ENCODE measurements around the gene NXPH3.
A peak's percentile ranks its signal among the peaks of the same experiment; 100 is the strongest.

The NXPH3 gene

DNA sequence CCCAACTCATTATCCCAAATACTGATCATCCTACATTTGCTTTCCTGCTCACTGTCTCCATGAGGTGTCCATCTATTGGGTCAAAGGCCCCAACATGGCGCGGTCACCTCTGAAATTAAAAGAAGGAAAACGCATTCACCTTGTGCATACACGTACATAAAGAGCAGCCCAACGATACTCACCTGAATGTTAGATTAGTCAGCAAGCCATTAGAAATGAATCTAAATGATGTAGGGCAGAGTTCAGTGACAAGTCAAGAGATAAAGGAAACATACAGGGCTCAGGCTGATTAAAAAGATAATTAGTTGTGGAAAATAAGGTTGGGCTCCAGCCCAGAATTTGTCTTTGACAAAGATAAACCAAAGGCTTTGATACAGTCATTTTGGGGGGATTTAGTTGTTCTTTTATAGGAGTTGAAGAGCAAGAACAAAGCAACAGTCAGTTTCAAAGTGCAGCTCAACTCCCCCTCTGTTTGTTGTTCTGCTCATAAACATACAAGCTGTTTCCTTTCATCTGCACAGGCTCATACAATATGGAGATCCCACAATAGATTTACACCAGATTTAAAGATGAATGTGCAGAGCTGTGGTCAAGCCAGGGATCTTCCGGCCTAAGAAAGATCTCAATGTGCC is 21.1 kb downstream of the NXPH3 start:
- DNase-seq = no peak

GRCh38 chr17:49597436-49597835 is 21.8 kb downstream of the NXPH3 start:
- no peak for DNase-seq

- DNase-seq = no peak
These were observed 22.4 kb downstream of the NXPH3 start for GRCh38 chr17:49597928-49598655.

DNA sequence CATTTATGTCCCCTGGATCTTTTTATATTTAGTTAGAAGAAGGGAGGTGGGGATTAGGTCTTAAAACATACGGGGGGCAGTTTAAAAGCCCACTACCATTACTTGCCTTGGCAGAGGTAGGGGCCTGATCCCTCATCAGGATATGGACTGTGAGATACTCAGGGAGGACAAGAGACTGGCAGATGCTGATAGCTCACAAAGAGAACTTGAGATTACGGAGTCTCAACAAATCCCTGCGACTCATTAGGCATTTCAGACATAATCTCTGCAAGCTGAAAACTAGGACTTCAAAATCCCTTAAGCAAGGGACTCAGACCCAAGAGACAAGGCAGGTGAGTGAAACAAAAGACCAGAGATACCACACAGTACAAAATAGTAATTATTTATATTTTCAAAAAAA is 23.2 kb downstream of the NXPH3 start:
- no peak for DNase-seq

DNA sequence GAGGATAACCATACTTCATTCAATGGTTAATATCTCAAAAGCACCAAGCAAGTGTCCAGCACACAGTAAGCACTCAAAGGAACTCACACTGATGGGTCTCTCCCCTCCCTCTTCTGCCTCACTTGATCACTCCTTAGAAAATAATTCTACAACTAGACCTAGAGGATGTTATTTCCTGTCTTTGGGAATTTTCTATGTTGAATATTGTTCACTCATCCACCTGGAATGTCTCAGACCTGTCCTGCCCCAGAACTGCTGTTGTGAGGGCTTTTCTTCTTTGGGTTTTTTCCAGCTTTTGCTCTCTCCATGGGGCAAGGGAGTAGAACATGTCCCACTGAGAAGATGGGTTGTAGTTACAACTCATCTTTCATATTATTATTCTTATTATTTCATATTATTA is 25.3 kb downstream of the NXPH3 start:
- DNase-seq = no peak

DNA sequence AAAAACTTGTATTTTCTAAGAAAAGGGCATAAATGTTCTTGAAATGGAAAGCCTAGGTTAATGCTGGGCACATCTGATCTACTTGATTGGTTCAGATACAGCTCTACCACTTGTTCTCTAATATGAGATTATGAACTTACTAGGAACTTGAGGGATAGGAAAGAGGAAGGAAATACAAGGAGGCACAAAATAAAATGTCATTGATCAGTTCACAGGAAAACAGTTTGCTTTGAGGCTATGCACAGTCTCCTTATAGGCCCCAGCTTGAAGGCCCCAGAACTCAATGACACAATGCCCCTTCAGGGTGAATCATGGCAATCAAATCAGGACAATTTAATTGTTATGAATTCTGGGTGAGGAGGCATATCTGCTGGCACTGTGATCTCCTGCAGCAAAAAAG is 27.1 kb downstream of the NXPH3 start:
- no peak for DNase-seq

DNA sequence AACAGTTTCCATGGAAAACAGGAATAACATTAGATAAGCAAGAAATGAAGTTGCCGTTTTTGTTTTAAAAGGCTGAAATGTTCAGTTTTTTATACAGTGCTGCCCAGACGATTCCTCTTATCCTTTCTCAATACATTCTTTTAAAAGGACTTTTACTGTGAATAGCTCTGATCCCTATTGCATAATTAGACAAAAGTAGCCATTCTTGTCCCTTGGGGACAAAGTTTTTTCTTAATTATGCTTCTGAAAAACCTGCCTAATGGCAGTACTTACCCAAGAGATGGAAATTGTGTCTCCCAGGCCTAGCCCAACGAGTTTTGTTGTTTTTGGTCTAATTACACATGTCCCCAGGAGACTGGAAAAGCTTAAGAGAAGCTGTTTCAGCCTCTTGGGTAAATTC is 27.6 kb downstream of the NXPH3 start:
- DNase-seq = no peak

DNA sequence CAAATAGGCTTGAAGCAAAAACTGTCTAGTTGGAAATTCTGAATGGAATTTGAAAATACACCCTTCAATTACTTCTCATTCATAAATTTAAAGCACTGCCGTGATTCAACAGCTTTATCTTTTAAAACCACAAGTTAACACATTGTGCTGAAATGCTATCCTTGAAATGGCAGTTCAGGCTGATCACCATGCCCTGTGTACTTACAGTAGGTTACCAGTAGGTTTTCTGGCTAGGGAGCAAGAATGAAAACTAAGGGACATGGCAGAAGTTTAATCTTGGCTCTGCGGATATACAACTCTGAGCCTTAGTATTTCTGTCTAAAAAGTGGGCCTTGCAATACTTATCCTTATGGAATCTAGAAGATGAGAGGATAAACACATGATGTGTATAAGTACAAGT is 28.0 kb downstream of the NXPH3 start:
- DNase-seq = no peak

DNA sequence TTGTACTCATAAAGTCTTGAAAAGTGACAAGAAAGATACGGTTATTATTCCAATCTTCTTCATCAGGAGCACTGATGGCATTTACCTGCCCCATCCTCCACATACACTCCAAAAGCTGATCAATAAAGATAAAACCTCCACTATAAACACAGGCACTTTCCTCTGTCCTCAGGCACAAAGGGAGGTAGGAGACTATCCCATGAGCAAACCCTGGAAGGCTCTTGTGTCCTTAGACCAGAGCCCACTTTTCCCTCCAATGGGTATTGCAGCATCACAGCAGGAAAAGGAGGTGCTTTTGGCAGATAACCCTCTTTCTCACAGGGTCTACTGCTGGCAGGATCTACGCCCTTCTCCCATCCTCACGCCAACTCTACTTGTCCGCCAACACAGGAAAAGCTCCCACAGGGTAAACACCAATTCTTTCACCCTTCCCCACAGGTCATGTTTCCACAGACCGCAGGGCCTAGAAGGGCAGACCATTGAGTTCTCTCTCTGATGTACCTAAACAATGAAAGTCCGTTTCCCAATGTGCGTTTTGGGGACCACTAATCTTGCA is 28.7 kb downstream of the NXPH3 start:
- DNase-seq = no peak

- no peak for DNase-seq
These were observed 35.4 kb downstream of the NXPH3 start for GRCh38 chr17:49610883-49611584.

DNA sequence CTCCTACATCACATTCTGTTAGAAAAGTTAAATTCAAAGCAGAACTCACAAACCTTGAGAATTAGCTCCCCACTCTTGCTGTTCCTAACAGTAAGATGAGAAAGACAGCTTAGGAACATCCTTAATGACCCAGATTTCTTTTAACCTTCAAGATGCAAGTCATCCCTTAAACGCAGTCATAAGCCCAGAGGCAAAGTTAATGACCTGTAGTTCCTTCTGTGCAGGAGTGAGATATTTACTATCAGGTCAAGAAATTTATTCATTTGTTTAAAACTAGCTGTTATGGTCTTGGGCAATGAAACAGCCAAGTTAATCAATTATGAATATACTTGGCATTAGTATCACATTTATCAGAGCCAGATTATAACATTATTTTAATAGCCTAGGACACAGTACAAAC is 37.1 kb downstream of the NXPH3 start:
- no peak for DNase-seq

DNA sequence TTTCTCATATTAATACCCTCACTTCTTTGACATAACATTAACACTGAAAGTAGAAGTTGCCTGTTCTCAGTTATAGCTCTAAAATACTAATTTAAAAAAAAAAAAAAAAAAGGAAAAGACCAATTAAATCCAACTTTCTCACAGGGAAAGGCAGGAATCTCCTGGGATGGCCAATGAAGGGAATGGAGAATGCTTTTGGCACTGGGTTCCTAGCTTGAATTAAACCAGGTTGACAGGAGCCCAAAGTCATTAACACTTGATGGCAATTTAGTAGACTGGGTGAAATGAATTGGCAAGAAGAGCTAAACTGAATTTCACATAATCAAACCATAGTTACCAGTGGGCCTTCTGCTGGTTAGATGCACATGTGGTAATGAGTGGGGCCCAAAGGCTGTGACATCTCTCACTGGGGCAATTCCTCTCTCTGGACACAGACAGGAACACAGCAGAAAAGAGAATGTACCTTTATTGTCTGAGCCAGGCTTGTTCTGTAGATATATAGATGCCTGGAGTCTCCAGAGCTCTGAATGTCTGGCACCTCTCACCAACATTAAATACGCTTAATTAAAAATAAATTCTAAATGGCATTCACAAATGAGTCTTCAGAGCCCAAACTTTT is 37.6 kb downstream of the NXPH3 start:
- no peak for DNase-seq

GRCh38 chr17:49616086-49616485 is 40.4 kb downstream of the NXPH3 start:
- peak; percentile 18 for DNase-seq

GRCh38 chr17:49616601-49617131 is 41.0 kb downstream of the NXPH3 start:
- no peak for DNase-seq

DNA sequence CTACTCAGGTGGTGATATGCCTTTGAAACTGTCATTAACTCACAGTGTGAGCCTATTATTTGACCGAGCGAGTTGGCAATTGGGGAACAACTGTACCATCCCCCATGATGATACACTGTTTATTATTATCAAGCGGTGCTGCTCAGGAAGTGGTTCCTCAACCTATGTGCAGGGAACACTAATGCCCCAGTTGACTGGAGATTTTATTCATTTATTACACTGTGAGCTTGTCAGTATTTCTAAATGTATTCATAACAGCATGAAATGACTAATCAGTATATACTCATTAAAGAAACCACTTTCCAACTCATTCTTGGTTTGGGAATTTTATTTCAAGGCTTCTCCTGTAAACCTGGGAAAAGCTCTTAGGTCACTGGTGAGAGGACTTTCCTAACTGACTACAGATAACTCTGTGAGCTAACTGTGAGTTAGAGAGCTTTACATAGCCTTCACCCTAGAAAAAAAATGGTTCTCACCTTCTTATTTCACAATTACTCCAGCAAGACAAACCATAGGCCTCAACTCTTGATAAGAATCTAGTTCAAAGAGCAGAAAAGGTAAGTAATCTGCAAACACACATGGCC is 42.4 kb downstream of the NXPH3 start:
- no peak for DNase-seq

DNA sequence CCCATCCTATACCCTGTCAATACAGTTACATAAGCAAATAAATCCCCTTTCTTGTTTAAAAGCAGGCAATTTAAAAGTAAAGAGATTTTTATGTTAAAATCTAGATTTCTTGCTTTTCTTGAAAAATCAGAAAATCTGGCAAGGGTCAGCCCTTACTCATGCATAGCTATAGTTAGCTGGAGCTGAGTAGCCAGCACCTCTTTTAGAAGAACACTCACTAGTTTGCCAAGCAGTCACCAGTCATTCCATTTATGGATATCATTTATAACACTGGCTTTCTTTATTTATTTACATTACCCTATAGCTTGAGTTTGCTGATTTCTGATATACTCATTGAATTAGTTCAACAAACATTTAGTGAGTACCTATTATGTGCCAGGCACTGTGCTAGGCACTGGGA is 45.7 kb downstream of the NXPH3 start:
- DNase-seq = no peak

DNA sequence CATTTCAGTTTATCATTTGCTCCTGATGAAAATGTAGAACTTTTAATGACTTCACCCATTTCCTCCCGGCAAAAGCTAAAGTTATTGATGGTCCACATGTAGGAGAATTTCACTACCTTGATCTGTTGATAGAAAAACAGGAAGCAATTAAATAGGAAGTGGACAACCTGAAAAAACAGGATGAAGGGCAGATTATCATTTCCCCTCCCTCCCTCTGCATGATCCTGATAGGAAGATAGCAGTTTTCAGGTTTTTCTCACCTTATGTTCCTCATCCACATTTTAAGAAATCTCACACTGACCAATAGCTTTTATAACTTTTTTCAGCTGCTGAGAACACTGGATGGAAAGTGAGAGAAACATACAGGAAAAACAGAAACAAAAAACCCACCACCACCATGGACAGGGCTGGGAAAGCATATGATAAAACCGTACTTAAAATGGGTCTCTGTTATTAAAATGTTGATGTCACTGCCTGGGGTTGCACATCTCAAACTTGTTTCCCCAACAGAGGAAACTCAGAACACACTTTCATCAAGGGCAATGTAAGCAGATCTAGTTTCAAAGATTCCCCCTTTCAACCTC is 46.4 kb downstream of the NXPH3 start:
- no peak for DNase-seq

DNA sequence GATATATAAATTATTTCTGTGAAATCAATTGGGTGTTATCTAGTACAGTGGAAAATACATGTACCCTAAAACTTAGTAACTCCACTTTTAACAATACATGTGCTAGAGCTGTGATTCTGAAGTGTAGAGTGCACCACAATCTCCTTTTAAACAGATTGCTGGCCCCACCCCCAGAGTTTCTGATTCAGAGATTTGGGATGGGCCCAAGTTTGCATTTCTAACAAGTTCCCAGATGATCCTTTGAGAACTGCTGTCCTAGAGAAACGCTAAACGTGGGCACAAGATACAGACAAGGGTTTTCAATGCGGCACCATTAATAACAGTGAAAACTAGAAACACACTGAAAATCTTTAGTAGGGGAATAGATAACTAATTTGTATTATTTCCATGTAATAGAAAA is 49.2 kb downstream of the NXPH3 start:
- no peak for DNase-seq

- DNase-seq = no peak
These were observed 53.8 kb downstream of the NXPH3 start for GRCh38 chr17:49629447-49629846.

DNA sequence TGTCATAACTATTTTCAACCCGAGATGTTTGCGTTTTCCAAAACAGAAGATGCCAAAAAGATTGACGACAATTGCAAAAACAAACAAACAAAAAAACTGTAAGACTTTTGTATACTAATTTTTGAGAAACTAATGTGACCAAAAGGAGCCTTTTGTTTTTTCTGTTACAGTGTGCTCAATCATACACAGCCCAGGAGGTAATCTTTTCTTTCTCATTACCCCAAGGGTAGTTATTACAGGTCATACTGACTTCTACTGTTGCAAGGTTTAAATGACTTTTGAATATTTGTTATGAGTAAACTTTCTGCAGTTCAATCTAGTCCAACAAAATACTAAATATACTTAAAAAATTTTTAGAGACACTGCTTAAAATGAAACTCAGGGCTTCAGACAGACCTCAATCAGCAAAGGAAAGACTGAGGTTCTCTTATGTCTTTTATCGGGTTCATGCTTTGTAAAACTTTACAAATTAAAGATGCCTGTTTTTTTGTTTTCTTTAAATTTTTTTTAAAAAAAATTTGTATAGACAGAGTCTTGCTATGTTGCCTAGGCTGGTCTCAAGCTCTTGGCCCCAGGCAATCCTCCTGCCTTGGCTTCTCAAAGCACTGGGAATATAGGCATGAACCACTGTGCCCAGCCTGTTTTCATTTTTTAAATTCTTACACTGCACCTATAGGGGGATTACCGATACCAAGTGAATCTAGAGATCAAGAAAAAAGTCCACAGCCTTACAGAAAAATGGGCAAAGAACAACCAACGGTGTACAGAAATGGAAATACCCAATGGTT is 54.6 kb downstream of the NXPH3 start:
- DNase-seq = no peak

- DNase-seq = no peak
These were observed 55.8 kb downstream of the NXPH3 start for GRCh38 chr17:49631496-49631895.

Measured in 8988T (cell line).